H9 (cell line): ENCODE measurements around the gene FPR1. TPM values are rescaled to one million over a fixed set of nuclear protein-coding genes. Genes with fewer than 3 reads are reported as not detected.

Experiments
- DNase-seq: peaks from one replicate; pipeline ENCODE4 v3.0.0-alpha.2; 2017
- H2AFZ ChIP-seq: one replicate; pipeline ENCODE4 v1.6.1; 2013; ENCODE audit warnings: mild to moderate bottlenecking, low read length, control low read depth, moderate library complexity
- H2AK5ac ChIP-seq: 2 replicates; pipeline ENCODE4 v1.6.1; 2013; ENCODE audit warnings: low read length, control low read depth, mixed read lengths; ENCODE audit not compliant: insufficient read length
- H2BK120ac ChIP-seq: one replicate; pipeline ENCODE4 v1.6.1; 2013; ENCODE audit warnings: low read depth, mild to moderate bottlenecking, low read length, control low read depth, inconsistent platforms; ENCODE audit not compliant: poor library complexity, severe bottlenecking
- H2BK12ac ChIP-seq: 2 replicates; pipeline ENCODE4 v1.6.1; 2013; ENCODE audit warnings: low read length, control low read depth, mixed read lengths, low read depth; ENCODE audit not compliant: insufficient read length
- H2BK15ac ChIP-seq: 2 replicates; pipeline ENCODE4 v1.6.1; 2013; ENCODE audit warnings: low read depth, low read length, control low read depth
- H2BK20ac ChIP-seq: one replicate; pipeline ENCODE4 v1.6.1; 2013; ENCODE audit warnings: low read depth, mild to moderate bottlenecking, low read length, control low read depth, inconsistent platforms; ENCODE audit not compliant: poor library complexity, severe bottlenecking
- H2BK5ac ChIP-seq: 2 replicates; pipeline ENCODE4 v1.6.1; 2013; ENCODE audit warnings: low read length, control low read depth, mixed read lengths; ENCODE audit not compliant: insufficient read length
- H3K14ac ChIP-seq: 2 replicates; pipeline ENCODE4 v1.6.1; 2013; ENCODE audit warnings: low read length, control low read depth; ENCODE audit not compliant: insufficient read depth
- H3K18ac ChIP-seq: 2 replicates; pipeline ENCODE4 v1.6.1; 2013; ENCODE audit warnings: low read depth, mild to moderate bottlenecking, mixed read lengths, low read length, control low read depth; ENCODE audit not compliant: insufficient read length
- H3K23ac ChIP-seq: 2 replicates; pipeline ENCODE4 v1.6.1; 2013; ENCODE audit warnings: low read length, control low read depth, mixed read lengths, low read depth; ENCODE audit not compliant: insufficient read length
- H3K23me2 ChIP-seq: 2 replicates; pipeline ENCODE4 v1.6.1; 2013; ENCODE audit warnings: low read depth, mild to moderate bottlenecking, mixed read lengths, low read length, control low read depth; ENCODE audit not compliant: insufficient read length, poor library complexity, severe bottlenecking
- H3K27ac ChIP-seq: 2 replicates; pipeline ENCODE4 v1.5.1; 2013; ENCODE audit warnings: low read length, control low read depth, mixed read lengths, low read depth; ENCODE audit not compliant: insufficient read length
- H3K27me3 ChIP-seq: 2 replicates; pipeline ENCODE4 v1.6.1; 2013; ENCODE audit warnings: low read length, control low read depth, inconsistent platforms; ENCODE audit not compliant: insufficient read depth
- H3K4ac ChIP-seq: 2 replicates; pipeline ENCODE4 v1.6.1; 2013; ENCODE audit warnings: low read depth, mild to moderate bottlenecking, control low read depth, inconsistent platforms, low read length, moderate library complexity
- H3K4me1 ChIP-seq: 2 replicates; pipeline ENCODE4 v1.6.1; 2013; ENCODE audit warnings: low read length, control low read depth, inconsistent platforms; ENCODE audit not compliant: insufficient read depth
- H3K4me2 ChIP-seq: 2 replicates; pipeline ENCODE4 v1.6.1; 2013; ENCODE audit warnings: low read length, control low read depth, mixed read lengths; ENCODE audit not compliant: insufficient read length, insufficient read depth
- H3K56ac ChIP-seq: 2 replicates; pipeline ENCODE4 v1.6.1; 2013; ENCODE audit warnings: low read depth, mild to moderate bottlenecking, mixed read lengths, low read length, control low read depth; ENCODE audit not compliant: insufficient read length
- H3K79me1 ChIP-seq: 2 replicates; pipeline ENCODE4 v1.6.1; 2013; ENCODE audit warnings: low read depth, mild to moderate bottlenecking, moderate library complexity, low read length, control low read depth, inconsistent platforms; ENCODE audit not compliant: insufficient read depth, poor library complexity, severe bottlenecking
- H3K79me2 ChIP-seq: 2 replicates; pipeline ENCODE4 v1.6.1; 2013; ENCODE audit warnings: low read length, control low read depth, inconsistent platforms; ENCODE audit not compliant: insufficient read depth
- H3K9ac ChIP-seq: 2 replicates; pipeline ENCODE4 v1.6.1; 2013; ENCODE audit warnings: low read length, control low read depth, mixed read lengths; ENCODE audit not compliant: insufficient read length; ENCODE audit errors: extremely low read depth
- H3K9me3 ChIP-seq: one replicate; pipeline ENCODE4 v1.6.1; 2013; ENCODE audit warnings: low read depth, low read length, inconsistent platforms; ENCODE audit not compliant: control insufficient read depth
- H3T11ph ChIP-seq: one replicate; pipeline ENCODE4 v1.6.1; 2013; ENCODE audit warnings: mild to moderate bottlenecking, low read length, control low read depth, inconsistent platforms
- H4K20me1 ChIP-seq: one replicate; pipeline ENCODE4 v1.6.1; 2013; ENCODE audit not compliant: control insufficient read depth, insufficient read length, insufficient read depth
- H4K5ac ChIP-seq: 2 replicates; pipeline ENCODE4 v1.6.1; 2013; ENCODE audit warnings: low read depth, mild to moderate bottlenecking, mixed read lengths, low read length, control low read depth; ENCODE audit not compliant: insufficient read length
- H4K8ac ChIP-seq: replicated peaks from 2 replicates; pipeline ENCODE4 v1.6.1; 2013; ENCODE audit warnings: low read length, control low read depth, mixed read lengths, low read depth; ENCODE audit not compliant: insufficient read length
- H4K91ac ChIP-seq: 2 replicates; pipeline ENCODE4 v1.6.1; 2013; ENCODE audit warnings: low read depth, mild to moderate bottlenecking, moderate library complexity, mixed read lengths, low read length, control low read depth; ENCODE audit not compliant: insufficient read length
- H3K27ac Mint-ChIP-seq, 3 experiments: 2 replicates in 2 of 3; 3 replicates in 1 of 3; pipeline ENCODE4 v1.8.0; 2020 to 2021; ENCODE audit warnings: mixed read lengths in 3 of 3, mild to moderate bottlenecking in 1 of 3, moderate library complexity in 1 of 3
- H3K27me3 Mint-ChIP-seq: 2 replicates; pipeline ENCODE4 v1.8.0; 2021; ENCODE audit warnings: low read depth, mild to moderate bottlenecking, moderate library complexity, mixed read lengths
- H3K36me3 Mint-ChIP-seq, 3 experiments: 2 replicates in 2 of 3; 3 replicates in 1 of 3; pipeline ENCODE4 v1.8.0; 2020 to 2021; ENCODE audit warnings: low read depth in 3 of 3, mixed read lengths in 3 of 3; ENCODE audit not compliant: insufficient read depth in 1 of 3
- H3K4me1 Mint-ChIP-seq, 2 experiments: 2 replicates each; pipeline ENCODE4 v1.8.0; 2020; ENCODE audit warnings: mixed read lengths in 2 of 2
- H3K4me3 Mint-ChIP-seq, 2 experiments: 2 replicates in 1 of 2; 3 replicates in 1 of 2; pipeline ENCODE4 v1.8.0; 2020 to 2021; ENCODE audit warnings: mild to moderate bottlenecking in 2 of 2, mixed read lengths in 2 of 2, moderate library complexity in 1 of 2
- H3K9me3 Mint-ChIP-seq, 2 experiments: 2 replicates in 1 of 2; 3 replicates in 1 of 2; pipeline ENCODE4 v1.8.0; 2020; ENCODE audit warnings: mild to moderate bottlenecking in 2 of 2, mixed read lengths in 2 of 2, moderate library complexity in 1 of 2
- WGBS: extraction: QIAGEN DNeasy Blood & Tissue Kit; methylation state at CpG from one replicate; pipeline ENCODE4 v1.1.7; 2013; ENCODE audit warnings: missing lambda C conversion rate, low lambda C conversion rate, mixed read lengths; ENCODE audit not compliant: insufficient read length; ENCODE audit errors: extremely low coverage; 5-methylcytosine and 5-hydroxymethylcytosine counted together
- total RNA-seq: library from RNA; stranded (reverse); gene quantifications from 2 replicates; pipeline ENCODE4 v1.2.1, GENCODE V29; 2021
- TF ChIP-seq, protein P1 (sequence below): fragments of 200-600 bp; sonication (generic); conservative IDR thresholded peaks from 3 replicates; pipeline ENCODE4 v1.8.0; 2021; ENCODE audit warnings: antibody characterized with exemption, mild to moderate bottlenecking

Gene FPR1
- total RNA-seq, 1 experiment from 2014 or later: not detected

DNA sequence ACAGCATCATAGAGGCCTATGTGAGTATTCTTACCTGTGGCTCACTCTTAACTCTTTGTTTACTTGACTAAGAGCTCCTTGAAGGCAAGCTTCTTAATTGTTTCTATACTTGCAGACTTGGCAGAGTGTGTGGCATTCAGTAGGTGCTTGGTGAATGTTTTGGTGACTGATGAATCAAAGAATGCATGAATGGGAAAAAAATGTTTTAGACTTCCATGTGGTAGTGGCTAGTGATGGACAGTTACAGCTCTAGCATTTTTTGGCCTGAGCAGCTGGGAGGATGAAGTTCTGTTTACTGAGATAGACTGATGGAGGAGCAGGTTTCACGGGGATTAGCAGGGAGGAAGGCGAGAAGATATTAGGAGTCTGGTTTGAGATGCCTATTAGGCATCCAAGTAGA lies 41.5 kb downstream of the FPR1 start:
- Histone ChIP-seq H4K20me1 (no peaks in the 10 kb centered on the region), H2BK120ac (no peak overlapping the region), H4K5ac (no peak overlapping the region), H3K79me1 (no peaks in the 10 kb centered on the region), H3K14ac (no peak overlapping the region), H3K23ac (no peak overlapping the region), H3K4ac (no peak overlapping the region), H4K8ac (no peak overlapping the region), H3K9ac (no peak overlapping the region), H3T11ph (no peak overlapping the region), H3K4me1 (no peaks in the 10 kb centered on the region), H3K56ac (no peak overlapping the region), H3K27ac (no peak overlapping the region), H3K27me3 (no peaks in the 10 kb centered on the region; the same call in 1 of the 2 replicates), H3K79me2 (no peaks in the 10 kb centered on the region), H3K4me2 (no peak overlapping the region), H3K23me2 (no peaks in the 10 kb centered on the region), H2BK12ac (no peak overlapping the region), H3K9me3 (no peaks in the 10 kb centered on the region), H3K18ac (no peak overlapping the region), H2BK20ac (no peak overlapping the region), H4K91ac (no peak overlapping the region), H2AK5ac (no peak overlapping the region), H2BK15ac (no peak overlapping the region), H2AFZ (no peak overlapping the region), H2BK5ac (no peak overlapping the region)
- no peak for DNase-seq
- no peak overlapping the region for H3K4me3 Mint-ChIP-seq
- peaks cover 43% of the 10 kb centered on the region for H3K27me3 Mint-ChIP-seq
- peaks cover 4% of the 10 kb centered on the region in 2 experiments; a peak in 3 of 4 replicates for H3K4me1 Mint-ChIP-seq
- H3K27ac Mint-ChIP-seq: no peak overlapping the region
- TF ChIP-seq, protein P1, sequence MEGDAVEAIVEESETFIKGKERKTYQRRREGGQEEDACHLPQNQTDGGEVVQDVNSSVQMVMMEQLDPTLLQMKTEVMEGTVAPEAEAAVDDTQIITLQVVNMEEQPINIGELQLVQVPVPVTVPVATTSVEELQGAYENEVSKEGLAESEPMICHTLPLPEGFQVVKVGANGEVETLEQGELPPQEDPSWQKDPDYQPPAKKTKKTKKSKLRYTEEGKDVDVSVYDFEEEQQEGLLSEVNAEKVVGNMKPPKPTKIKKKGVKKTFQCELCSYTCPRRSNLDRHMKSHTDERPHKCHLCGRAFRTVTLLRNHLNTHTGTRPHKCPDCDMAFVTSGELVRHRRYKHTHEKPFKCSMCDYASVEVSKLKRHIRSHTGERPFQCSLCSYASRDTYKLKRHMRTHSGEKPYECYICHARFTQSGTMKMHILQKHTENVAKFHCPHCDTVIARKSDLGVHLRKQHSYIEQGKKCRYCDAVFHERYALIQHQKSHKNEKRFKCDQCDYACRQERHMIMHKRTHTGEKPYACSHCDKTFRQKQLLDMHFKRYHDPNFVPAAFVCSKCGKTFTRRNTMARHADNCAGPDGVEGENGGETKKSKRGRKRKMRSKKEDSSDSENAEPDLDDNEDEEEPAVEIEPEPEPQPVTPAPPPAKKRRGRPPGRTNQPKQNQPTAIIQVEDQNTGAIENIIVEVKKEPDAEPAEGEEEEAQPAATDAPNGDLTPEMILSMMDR: no peak
- H3K36me3 Mint-ChIP-seq: peaks cover 10 to 25% (median 13%) of the 10 kb centered on the region in 3 experiments
- peaks cover 0 to 19% of the 10 kb centered on the region in 2 experiments; a peak in 3 of 5 replicates for H3K9me3 Mint-ChIP-seq
- WGBS: no CpG with 5 or more reads among the region's 2 CpGs
